RKO (cell line): ENCODE results near the gene ARHGAP6.
A peak's percentile ranks its signal among the peaks of the same experiment; 100 is the strongest.
"Not testable (repeated sequence)": the region's sequence is repeated elsewhere in the genome, so short reads cannot be mapped to it uniquely, and the experiment has no call there.

Source experiments
- DNase-seq: peaks from one replicate; pipeline ENCODE4 v3.0.0-alpha.2; 2016; ENCODE audit warnings: low spot score

ARHGAP6 gene

GRCh38 chrX:11293113-11293512, 372.6 kb downstream of the ARHGAP6 start, which contains the start of gene AMELX:
Gene AMELX, plus strand, starts transcription at chrX:11293413. Its CDS starts 1,376 bp downstream, at chrX:11294789.
- no peak for DNase-seq

GRCh38 chrX:11290416-11291102, 375.2 kb downstream of the ARHGAP6 start:
- no peak for DNase-seq

GRCh38 chrX:11287505-11287904, 378.2 kb downstream of the ARHGAP6 start:
- no peak for DNase-seq

GRCh38 chrX:11285651-11286050, 380.1 kb downstream of the ARHGAP6 start:
- DNase-seq, result no peak

DNA sequence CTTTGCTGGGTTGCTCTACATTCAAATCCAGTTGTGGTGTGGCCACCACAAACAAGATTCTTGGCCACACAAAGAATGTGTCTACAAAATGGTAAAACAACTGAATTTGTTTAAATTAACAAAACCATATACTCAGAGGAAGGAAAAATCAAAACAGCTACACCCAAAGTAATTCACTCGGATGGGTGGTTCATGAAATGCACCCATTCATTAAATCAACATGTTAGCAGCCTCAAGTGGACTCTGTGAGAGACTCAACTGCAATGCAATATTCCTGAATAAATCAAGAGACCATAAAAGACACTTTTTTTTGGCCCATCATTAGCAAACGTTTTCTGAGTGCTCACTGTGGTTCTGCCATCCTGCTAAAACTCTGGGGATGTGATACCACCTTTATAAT, 383.7 kb downstream of the ARHGAP6 start:
- DNase-seq, result no peak

- no peak for DNase-seq
Measured at GRCh38 chrX:11273544-11273943, 392.2 kb downstream of the ARHGAP6 start.

GRCh38 chrX:11272863-11273262, 392.9 kb downstream of the ARHGAP6 start:
- no peak for DNase-seq

DNA sequence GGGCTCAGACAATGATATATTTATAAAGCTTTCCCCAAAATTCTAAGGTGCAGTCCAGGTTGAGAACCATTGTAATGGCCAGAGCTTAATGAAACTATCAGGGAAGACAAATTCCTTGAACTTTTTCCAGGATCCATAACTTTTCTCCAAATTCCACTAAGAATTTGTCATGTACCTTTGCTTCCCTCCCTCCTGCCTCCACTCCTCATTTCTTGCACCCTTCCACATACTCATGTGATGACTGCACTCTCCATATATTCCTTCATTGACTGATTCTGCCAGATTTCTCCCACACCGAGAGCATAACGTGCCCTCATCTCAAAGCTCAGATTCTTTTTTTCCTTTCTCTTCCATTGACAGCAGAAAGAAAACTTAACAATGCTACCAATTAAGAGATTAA, 393.4 kb downstream of the ARHGAP6 start:
- DNase-seq, result no peak

- DNase-seq, result no peak
Measured at GRCh38 chrX:11269996-11270395, 395.7 kb downstream of the ARHGAP6 start.

DNA sequence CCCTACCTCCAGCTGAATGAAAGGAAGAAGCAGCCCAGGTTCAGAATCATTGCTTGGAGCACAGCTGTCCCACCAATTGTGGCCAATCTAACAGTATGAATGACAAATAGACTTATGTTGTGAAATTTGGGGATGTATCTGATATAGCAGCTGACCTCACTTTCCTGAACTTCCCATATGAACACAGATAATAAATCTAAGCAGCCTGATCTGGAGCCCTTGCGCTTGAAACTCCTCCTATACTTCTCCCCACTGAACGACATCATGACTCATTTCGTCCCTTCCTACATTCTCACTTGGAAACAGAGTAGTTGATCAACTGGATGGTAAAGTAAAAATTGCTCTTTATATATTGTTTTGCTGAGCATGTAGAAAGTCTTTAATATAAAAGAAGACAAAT, 396.7 kb downstream of the ARHGAP6 start:
- no peak for DNase-seq

- DNase-seq, result no peak
Measured at GRCh38 chrX:11267425-11267824, 398.3 kb downstream of the ARHGAP6 start.

DNA sequence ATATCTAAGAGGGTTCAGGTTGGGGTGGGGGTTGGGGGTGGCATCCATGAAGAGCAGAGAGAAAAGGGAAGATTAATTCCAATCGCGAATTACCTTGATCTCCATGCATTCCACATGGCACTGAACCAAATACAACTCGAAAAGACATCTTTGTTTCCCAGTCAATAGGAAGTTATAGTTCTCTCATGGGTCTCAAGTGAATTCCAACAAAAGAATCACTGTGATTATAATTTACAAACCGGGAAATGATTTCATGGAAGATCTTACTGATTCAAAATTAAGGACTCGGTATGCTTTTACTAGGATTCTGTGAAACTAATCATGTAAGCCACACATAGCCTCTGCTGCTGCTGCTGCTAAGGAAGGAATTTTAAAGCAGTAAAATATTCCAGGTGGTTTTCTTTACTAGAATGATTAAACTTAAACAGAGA, 399.1 kb downstream of the ARHGAP6 start:
- DNase-seq, result no peak

GRCh38 chrX:11265352-11265751, 400.4 kb downstream of the ARHGAP6 start:
- no peak for DNase-seq

GRCh38 chrX:11264925-11265324, 400.8 kb downstream of the ARHGAP6 start:
- DNase-seq, result no peak

- DNase-seq, result peak; percentile 16
Measured at GRCh38 chrX:11261260-11261659, 404.5 kb downstream of the ARHGAP6 start.

GRCh38 chrX:11259437-11259836, 406.3 kb downstream of the ARHGAP6 start:
- no peak for DNase-seq

GRCh38 chrX:11257711-11258110, 408.0 kb downstream of the ARHGAP6 start:
- DNase-seq, result no peak

GRCh38 chrX:11257290-11257689, 408.4 kb downstream of the ARHGAP6 start:
- DNase-seq, result no peak

- DNase-seq, result no peak
Measured at GRCh38 chrX:11254417-11255109, 411.2 kb downstream of the ARHGAP6 start.

GRCh38 chrX:11244636-11245035, 421.1 kb downstream of the ARHGAP6 start:
- DNase-seq, result no peak

DNA sequence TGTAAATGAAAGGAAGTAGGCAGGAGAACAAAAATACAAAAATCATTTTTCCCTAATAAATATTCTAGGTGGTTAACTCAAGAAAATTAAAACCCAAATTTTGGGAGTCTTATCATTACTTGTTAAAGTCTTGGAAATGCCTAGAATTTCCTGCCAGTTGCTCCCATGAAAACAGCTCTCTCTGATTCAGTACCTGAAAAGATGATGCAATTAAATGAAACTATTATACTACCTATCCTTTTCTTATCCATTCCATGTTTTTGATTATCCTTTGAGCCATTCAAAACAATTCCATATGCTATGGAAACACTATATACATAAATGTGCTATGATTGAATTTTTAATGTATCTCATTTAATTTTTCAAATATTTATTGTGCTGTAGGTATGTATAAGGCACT, 423.0 kb downstream of the ARHGAP6 start:
- DNase-seq, result no peak

- DNase-seq, result no peak
Measured at GRCh38 chrX:11241720-11242119, 424.0 kb downstream of the ARHGAP6 start.

DNA sequence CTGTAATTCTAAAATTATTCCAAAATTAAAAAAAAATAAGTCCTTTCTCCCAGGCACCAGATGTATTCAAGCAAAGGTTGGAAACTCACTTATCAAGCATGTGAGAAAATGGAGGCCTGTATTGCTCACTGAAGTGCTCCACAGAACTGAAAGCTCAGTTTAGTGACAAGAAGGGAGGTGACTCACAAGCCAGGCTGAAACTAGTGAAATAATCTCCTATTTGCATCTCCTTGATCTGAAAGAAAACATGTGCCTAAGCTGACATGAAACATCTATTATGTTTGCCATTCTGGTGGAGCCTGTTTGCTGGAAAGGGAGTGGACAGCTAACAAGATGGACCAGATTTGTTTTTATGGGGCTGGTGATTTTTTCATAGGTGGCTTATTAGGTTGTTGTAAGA, 426.5 kb downstream of the ARHGAP6 start:
- DNase-seq, result peak; percentile 22

GRCh38 chrX:11235377-11235776, 430.3 kb downstream of the ARHGAP6 start:
- DNase-seq, result not testable (repeated sequence)
